ENCODE results near the gene UBE2J2.

The UBE2J2 gene

GRCh38 chr1:1313500-1314236, 40.0 kb upstream of the UBE2J2 start:
- TF ChIP-seq POLR2A (IDR thresholded peaks at IDR 0.05; ENCODE audit: low read length) (no peak), GATA1 (IDR thresholded peaks at IDR 0.05; ENCODE audit: low read depth, low read length) (no peak)

GRCh38 chr1:1312450-1313314, 39.0 kb upstream of the UBE2J2 start:
- no peak for DNase-seq
- TF ChIP-seq GATA1 (IDR thresholded peaks at IDR 0.05; ENCODE audit: low read depth, low read length) (no peak), POLR2A (IDR thresholded peaks at IDR 0.05; ENCODE audit: low read length) (no peak)

More at GRCh38 chr1:1313500-1314236, 40.0 kb upstream of the UBE2J2 start:
- DNase-seq: no peak

DNA sequence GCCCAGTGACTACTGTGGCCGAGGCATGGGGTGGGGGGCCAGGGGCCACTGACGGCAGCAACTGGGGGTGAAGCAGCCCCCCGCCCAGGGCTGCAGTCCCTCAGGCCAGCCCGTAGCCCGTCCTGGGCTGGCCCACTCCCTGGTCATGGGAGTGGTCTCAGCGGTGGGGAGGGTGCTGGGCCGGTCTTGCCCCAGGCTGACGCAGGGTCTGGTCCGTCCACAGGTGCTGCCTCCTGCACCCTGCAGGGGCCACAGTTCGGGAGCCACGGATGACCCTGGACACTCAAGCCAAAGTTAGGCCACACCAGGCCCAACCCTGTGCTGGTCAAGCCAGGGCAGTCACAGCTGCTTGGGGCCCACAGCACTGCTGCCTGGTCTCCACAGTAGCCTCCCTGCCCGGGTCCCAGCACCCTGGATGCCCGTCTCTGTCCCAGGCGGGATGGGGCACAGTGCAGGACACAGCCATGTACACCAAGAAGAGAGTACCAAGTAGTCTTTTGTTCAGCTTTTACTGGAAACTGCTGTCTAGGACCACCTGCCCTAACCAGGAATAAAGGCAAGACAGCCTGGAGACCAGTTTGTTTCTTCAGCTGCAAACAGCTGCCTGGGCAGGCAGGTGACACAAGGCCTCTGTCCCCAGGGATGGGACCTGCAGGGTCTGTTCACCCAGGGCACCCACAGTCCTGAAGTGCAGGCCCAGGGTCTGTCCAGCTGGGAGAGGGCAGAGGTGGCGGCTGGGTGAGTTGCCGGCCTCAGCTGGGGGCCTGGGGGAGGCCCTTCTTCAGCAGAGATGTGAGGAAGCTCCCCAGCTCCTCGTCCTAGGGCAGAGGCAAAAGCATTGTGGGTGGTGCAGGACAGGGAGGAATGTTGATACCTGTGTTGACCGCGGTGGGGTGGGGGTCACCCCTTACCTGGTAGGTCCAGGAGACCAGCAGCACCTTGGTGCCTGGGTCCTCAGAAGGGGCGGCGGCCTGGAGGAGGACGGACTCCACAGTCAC, 37.8 kb upstream of the UBE2J2 start:
- DNase-seq: no peak
- no peak for TF ChIP-seq GATA1 (IDR thresholded peaks at IDR 0.05; ENCODE audit: low read depth, low read length)
- no peak for TF ChIP-seq POLR2A (IDR thresholded peaks at IDR 0.05; ENCODE audit: low read length)

DNA sequence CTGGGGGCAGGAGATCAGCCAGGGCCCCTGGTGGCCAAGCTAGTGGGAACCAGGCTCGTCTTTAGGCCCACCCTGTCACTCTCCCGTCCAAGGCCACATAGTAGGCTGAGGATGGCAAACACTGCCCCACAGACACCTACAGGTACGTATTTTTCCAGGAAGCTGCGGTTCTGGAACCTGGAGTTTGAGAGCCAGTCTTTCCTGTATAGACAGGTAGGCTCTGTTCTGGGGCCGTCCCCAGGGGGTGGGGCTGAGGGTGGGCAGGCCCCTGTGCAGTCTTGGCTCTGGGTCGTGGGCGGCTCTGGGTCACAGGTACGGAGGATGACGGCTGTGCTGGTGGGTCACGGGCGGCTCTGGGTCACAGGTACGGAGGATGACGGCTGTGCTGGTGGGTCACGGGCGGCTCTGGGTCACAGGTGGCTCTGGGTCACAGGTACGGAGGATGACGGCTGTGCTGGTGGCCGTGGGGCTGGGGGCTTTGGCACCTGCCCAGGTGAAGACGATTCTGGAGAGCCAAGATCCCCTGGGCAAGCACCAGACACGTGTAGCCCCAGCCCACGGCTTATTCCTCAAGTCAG, 36.9 kb upstream of the UBE2J2 start:
- no peak for TF ChIP-seq GATA1 (IDR thresholded peaks at IDR 0.05; ENCODE audit: low read depth, low read length)
- no peak for TF ChIP-seq POLR2A (IDR thresholded peaks at IDR 0.05; ENCODE audit: low read length)
- no peak for DNase-seq

GRCh38 chr1:1310109-1310385, 36.4 kb upstream of the UBE2J2 start:
- TF ChIP-seq POLR2A (IDR thresholded peaks at IDR 0.05; ENCODE audit: low read length) (no peak), GATA1 (IDR thresholded peaks at IDR 0.05; ENCODE audit: low read depth, low read length) (no peak)
- no peak for DNase-seq

- peak; percentile 51 to 60 for DNase-seq
- TF ChIP-seq GATA1 (IDR thresholded peaks at IDR 0.05; ENCODE audit: low read depth, low read length): no peak
- no peak for TF ChIP-seq POLR2A (IDR thresholded peaks at IDR 0.05; ENCODE audit: low read length)
Measured at GRCh38 chr1:1309251-1310108, 35.8 kb upstream of the UBE2J2 start.

- peak; percentile 57 to 63 for DNase-seq
- no peak for TF ChIP-seq POLR2A (IDR thresholded peaks at IDR 0.05; ENCODE audit: low read length)
- TF ChIP-seq GATA1 (IDR thresholded peaks at IDR 0.05; ENCODE audit: low read depth, low read length): no peak
Measured at GRCh38 chr1:1308756-1309250, 35.1 kb upstream of the UBE2J2 start.

GRCh38 chr1:1307923-1308755, 34.5 kb upstream of the UBE2J2 start, which contains the start of the genes ACAP3 and PUSL1:
ACAP3 (minus strand) TSS chr1:1307930; CDS start chr1:1307815, 115 bp downstream.
PUSL1 (plus strand) TSS chr1:1308597; CDS start chr1:1308644, 47 bp downstream.
- DNase-seq: peak; percentile 98
- TF ChIP-seq GATA1 (IDR thresholded peaks at IDR 0.05; ENCODE audit: low read depth, low read length): no peak
- TF ChIP-seq POLR2A (IDR thresholded peaks at IDR 0.05; ENCODE audit: low read length): no peak

DNA sequence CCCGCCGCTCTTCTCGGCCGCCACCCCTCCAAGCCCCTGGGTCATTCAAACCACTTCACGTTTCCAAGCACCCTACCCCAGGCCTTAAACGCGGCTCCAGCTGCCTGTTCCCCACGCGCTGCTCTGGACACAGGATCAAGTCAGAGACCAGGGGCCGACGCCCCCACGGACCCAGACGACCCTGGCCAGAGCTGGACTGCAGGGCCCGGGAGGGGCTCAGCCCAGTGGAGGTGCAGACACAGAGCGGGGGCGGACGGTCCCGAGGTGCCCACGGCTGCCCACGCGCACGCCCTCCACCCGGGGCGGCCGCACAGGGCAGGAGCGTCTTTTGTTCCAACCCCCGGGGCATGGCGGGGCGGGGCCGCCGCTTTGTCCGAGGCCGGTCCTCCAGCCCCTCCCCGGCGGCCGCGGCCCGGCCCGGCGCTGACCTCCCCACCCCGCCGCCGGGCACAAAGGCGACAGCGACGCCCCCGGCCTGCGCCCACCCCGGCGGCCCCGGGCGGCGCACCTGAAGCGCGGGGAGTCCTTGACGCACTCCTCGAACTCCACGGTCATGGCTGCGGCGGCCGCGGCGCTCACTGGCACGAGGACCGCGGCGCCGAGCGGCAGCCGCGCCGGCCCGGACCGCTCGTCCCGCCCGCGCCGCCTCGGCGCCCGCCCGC, 33.7 kb upstream of the UBE2J2 start:
- DNase-seq: peak; percentile 51 to 65
- no peak for TF ChIP-seq POLR2A (IDR thresholded peaks at IDR 0.05; ENCODE audit: low read length)
- no peak for TF ChIP-seq GATA1 (IDR thresholded peaks at IDR 0.05; ENCODE audit: low read depth, low read length)

DNA sequence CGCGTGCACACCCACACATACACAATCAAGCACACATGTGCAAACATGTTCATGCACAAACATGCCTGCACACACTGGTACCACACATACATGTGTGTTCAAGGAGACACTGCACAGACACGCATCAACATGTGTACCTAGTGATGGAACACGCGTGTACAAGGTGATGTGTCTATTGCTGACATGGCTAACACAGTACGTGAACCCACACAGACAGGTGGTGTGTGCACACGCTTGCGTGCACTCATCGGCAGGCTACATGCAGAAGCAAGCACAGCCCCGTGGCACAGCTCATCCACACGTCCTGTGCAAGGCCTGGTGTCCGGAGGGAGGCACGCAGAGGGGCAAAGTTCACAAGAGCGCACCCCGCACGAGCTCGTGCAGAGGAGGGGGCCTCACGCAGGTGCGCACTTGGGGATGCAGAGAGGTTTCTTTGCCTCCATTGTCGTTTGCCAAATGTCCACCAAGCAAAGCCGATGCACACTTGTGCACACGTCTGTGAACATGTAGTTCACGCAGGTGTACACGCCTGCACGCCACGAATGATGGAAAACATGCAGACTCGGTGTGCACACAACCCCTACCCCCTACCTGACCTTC, 33.1 kb upstream of the UBE2J2 start:
- DNase-seq: peak in 1 of 2 experiments; percentile 55
- TF ChIP-seq POLR2A (IDR thresholded peaks at IDR 0.05; ENCODE audit: low read length) (no peak), GATA1 (IDR thresholded peaks at IDR 0.05; ENCODE audit: low read depth, low read length) (no peak)
